ENCODE measurements around the gene CDH8. TPM values are rescaled to one million over a fixed set of nuclear protein-coding genes. Genes with fewer than 3 reads are reported as not detected.
"Not testable (repeated sequence)": the region's sequence is repeated elsewhere in the genome, so short reads cannot be mapped to it uniquely, and the experiment has no call there.

The CDH8 gene
- polyA plus RNA-seq, 2 of the 4 experiments (the other 2 are of a cell fraction): 0.23 to 0.94 TPM

DNA sequence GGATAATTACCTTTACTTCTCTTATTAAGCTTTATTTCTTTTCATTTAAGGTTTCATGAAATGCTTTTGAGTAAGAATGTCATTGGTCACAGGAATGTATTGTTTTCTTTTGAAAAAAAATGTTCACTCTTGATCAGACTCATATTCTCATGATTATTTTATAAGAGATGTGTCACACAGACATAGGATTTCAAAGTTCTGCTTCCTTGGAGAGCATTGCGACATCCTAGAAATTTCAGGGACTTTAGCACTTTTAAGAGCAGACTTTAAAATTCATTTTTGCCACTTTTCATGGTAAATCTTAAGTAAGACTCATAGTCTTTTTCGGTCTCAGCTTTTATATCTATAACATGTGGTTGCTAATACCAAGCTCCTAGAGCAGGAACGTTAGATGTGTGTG lies 314.7 kb downstream of the CDH8 start:
- FAIRE-seq (no peak), ATAC-seq (no peak), DNase-seq (ENCODE audit: low read depth in 1 of 2, low spot score in 1 of 2) (no peak)
- Histone ChIP-seq H3K27ac (no peak overlapping the region), H3K4me3 (no peak overlapping the region), H3K9me3 (no peaks in the 10 kb centered on the region), H3K4me2 (no peak overlapping the region), H3K4me1 (no peaks in the 10 kb centered on the region)
- 6% methylated on average over 3 of the region's 3 CpGs for WGBS (ENCODE audit: missing lambda C conversion rate)
- POLR2A ChIA-PET: no interaction called here
- TF ChIP-seq JUNB (IDR thresholded peaks at IDR 0.05): no peak
- CTCF ChIA-PET: no interaction called here

DNA sequence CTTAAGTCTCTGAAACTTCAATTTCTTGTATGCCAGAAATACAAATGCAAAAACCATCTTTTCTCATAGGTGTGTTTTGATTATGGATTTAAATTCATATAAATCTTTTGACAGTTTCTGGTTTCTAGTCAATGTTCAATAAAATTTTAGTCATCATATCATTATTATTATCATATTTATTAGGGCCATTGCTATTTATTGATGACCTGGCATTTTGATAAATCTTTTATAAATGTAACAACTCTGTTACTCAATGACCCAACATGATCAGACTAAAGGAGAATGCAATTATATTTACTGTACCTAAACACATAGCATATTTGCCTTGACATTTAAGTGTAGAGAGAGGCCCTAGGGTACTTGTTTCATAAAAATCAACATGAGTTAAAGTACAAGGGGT lies 320.8 kb downstream of the CDH8 start:
- no peaks in the 10 kb centered on the region for H3K9me3 ChIP-seq
- H3K4me2 ChIP-seq: no peak overlapping the region
- H3K4me3 ChIP-seq: no peak overlapping the region
- DNase-seq (ENCODE audit: low read depth in 1 of 2, low spot score in 1 of 2) (no peak), FAIRE-seq (no peak), ATAC-seq (no peak)
- TF ChIP-seq, protein P1, sequence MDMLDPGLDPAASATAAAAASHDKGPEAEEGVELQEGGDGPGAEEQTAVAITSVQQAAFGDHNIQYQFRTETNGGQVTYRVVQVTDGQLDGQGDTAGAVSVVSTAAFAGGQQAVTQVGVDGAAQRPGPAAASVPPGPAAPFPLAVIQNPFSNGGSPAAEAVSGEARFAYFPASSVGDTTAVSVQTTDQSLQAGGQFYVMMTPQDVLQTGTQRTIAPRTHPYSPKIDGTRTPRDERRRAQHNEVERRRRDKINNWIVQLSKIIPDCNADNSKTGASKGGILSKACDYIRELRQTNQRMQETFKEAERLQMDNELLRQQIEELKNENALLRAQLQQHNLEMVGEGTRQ (IDR thresholded peaks at IDR 0.05): no peak
- TF ChIP-seq MAFK (IDR thresholded peaks at IDR 0.05; ENCODE audit: partially characterized antibody) (peak; percentile 81), CHD4 (IDR thresholded peaks at IDR 0.05; ENCODE audit: borderline replicate concordance) (no peak), MAX (IDR thresholded peaks at IDR 0.05) (no peak), MAZ (IDR thresholded peaks at IDR 0.05; ENCODE audit: borderline replicate concordance, low read depth, low read length) (no peak)
- ChIA-PET POLR2A (no interaction called here), CTCF (no interaction called here)
- H3K27ac ChIP-seq: no peak overlapping the region
- H3K4me1 ChIP-seq: no peaks in the 10 kb centered on the region

DNA sequence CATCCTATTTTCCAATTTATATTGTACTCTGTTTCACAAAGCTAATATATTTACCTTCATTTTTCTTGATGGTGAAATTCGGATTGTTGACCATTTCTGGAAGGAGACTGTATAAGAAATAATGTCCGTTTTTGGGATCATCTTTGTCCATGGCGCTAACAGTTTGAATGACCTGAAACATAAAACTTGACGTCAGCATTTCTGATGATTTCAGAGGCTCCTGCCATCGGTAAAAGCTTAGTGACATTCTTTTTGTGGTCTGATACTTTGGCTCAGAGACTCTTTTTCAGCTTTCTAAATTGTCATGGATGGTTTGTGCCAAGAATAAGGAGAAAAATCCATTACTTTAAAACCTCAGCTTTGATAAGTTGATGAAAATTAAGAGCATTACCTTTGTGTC lies 322.5 kb downstream of the CDH8 start:
- TF ChIP-seq FOSL2 (IDR thresholded peaks at IDR 0.05): no peak
- TF ChIP-seq FOSL2 (CRISPR knock-in tag; IDR thresholded peaks at IDR 0.05): no peak
- peak; percentile 54 for TF ChIP-seq MAFK (IDR thresholded peaks at IDR 0.05; ENCODE audit: partially characterized antibody)
- FAIRE-seq (no peak), DNase-seq (ENCODE audit: low read depth in 1 of 2, low spot score in 1 of 2) (no peak), ATAC-seq (no peak)
- Histone ChIP-seq H3K4me1 (no peaks in the 10 kb centered on the region), H3K27ac (no peak overlapping the region), H3K4me3 (no peak overlapping the region), H3K4me2 (no peak overlapping the region), H3K9me3 (no peaks in the 10 kb centered on the region)
- POLR2A ChIA-PET: no interaction called here
- CTCF ChIA-PET: no interaction called here
- 18% methylated on average over 5 of the region's 5 CpGs for WGBS (ENCODE audit: missing lambda C conversion rate)

- H3K9me3 ChIP-seq; H3K4me2 ChIP-seq; DNase-seq (ENCODE audit: low read depth in 1 of 2, low spot score in 1 of 2); FAIRE-seq; ATAC-seq; H3K27ac ChIP-seq; H3K4me3 ChIP-seq; POLR2A ChIA-PET; H3K4me1 ChIP-seq; CTCF ChIA-PET: not testable (repeated sequence)
- WGBS (ENCODE audit: missing lambda C conversion rate): 9% methylated on average over 4 of the region's 4 CpGs
Observed at GRCh38 chr16:61699640-61700039, 336.6 kb downstream of the CDH8 start.

DNA sequence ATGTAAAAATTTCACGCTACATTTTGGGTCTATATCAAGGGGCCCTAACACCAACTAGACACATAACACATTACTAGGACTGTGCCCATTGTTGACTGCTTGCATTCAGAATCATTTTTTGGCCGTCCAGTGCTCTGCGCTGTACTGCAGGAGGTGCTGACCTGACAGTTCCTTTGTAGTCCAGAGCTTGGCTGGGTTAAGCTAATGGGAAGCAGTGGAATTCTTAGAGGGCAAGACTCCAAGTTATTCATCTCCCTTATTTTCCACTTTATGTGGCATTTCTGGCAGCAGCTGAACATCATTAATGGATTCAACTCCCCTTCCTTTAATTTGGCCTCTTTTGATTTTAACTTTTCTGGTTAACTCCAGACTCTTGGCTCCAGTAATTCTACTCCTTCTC lies 351.7 kb downstream of the CDH8 start:
- no peak for ATAC-seq
- TF ChIP-seq HOXB5 (CRISPR knock-in tag; IDR thresholded peaks at IDR 0.05) (no peak), ZSCAN20 (CRISPR knock-in tag; IDR thresholded peaks at IDR 0.05) (no peak), CHD2 (IDR thresholded peaks at IDR 0.05; ENCODE audit: low read length, partially characterized antibody) (no peak), RFX5 (IDR thresholded peaks at IDR 0.05) (no peak), PHF8 (IDR thresholded peaks at IDR 0.05; ENCODE audit: borderline replicate concordance, low read depth) (no peak), PBX3 (IDR thresholded peaks at IDR 0.05) (no peak), ZNF302 (CRISPR knock-in tag; IDR thresholded peaks at IDR 0.05) (no peak)
- TF ChIP-seq, protein P2, sequence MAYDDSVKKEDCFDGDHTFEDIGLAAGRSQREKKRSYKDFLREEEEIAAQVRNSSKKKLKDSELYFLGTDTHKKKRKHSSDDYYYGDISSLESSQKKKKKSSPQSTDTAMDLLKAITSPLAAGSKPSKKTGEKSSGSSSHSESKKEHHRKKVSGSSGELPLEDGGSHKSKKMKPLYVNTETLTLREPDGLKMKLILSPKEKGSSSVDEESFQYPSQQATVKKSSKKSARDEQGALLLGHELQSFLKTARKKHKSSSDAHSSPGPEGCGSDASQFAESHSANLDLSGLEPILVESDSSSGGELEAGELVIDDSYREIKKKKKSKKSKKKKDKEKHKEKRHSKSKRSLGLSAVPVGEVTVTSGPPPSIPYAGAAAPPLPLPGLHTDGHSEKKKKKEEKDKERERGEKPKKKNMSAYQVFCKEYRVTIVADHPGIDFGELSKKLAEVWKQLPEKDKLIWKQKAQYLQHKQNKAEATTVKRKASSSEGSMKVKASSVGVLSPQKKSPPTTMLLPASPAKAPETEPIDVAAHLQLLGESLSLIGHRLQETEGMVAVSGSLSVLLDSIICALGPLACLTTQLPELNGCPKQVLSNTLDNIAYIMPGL (CRISPR knock-in tag; IDR thresholded peaks at IDR 0.05; ENCODE audit: borderline replicate concordance): no peak
- TF ChIP-seq, protein P1 (IDR thresholded peaks at IDR 0.05): no peak
- Histone ChIP-seq H3K9me3 (no peaks in the 10 kb centered on the region), H3K27ac (no peak overlapping the region), H3K4me1 (no peaks in the 10 kb centered on the region), H3K4me2 (no peak overlapping the region), H3K4me3 (no peak overlapping the region)
- no peak for DNase-seq (ENCODE audit: low read depth in 1 of 2, low spot score in 1 of 2)
- WGBS (ENCODE audit: missing lambda C conversion rate): 31% methylated on average over 3 of the region's 3 CpGs
- ChIA-PET CTCF (no interaction called here), POLR2A (no interaction called here)
- FAIRE-seq: no peak
